Kidney (tissue), 14 donors: Measurements from ENCODE around the gene MYOM3. TPM values are rescaled to one million over a fixed set of nuclear protein-coding genes. Genes with fewer than 3 reads are reported as not detected.

ENCODE experiments used
- DNase-seq, 5 donors: peaks; one replicate each; pipeline ENCODE4 v3.0.0-alpha.2; 2013 to 2020
- FAIRE-seq: peaks from 2 replicates; lab custom pipeline; 2012; peaks lifted over from hg19 to GRCh38; lab: Jason Lieb, UNC
- H3K27ac ChIP-seq, 2 donors: one replicate each; pipeline ENCODE4 v1.7.0; 2013; ENCODE audit warnings: low read depth in 2 of 2, low read length in 2 of 2, inconsistent platforms in 1 of 2
- H3K27me3 ChIP-seq: one replicate; pipeline ENCODE4 v1.7.1; 2013; ENCODE audit warnings: low read length, inconsistent platforms; ENCODE audit not compliant: control insufficient read depth, insufficient read depth
- H3K36me3 ChIP-seq, 3 donors: one replicate each; pipeline versions ENCODE4 v1.7.0 to v1.7.1; 2013; ENCODE audit warnings: low read length in 3 of 3, control low read depth in 1 of 3, inconsistent platforms in 1 of 3; ENCODE audit not compliant: insufficient read depth in 3 of 3, control insufficient read depth in 2 of 3
- H3K4me1 ChIP-seq, 3 donors: one replicate each; pipeline versions ENCODE4 v1.7.0 to v1.7.1; 2013; ENCODE audit warnings: low read length in 3 of 3, inconsistent platforms in 1 of 3, low read depth in 1 of 3; ENCODE audit not compliant: control insufficient read depth in 2 of 3, insufficient read depth in 2 of 3
- H3K4me3 ChIP-seq, 3 donors: one replicate each; pipeline versions ENCODE4 v1.7.0 to v1.8.1; 2013; ENCODE audit warnings: low read length in 3 of 3, control low read depth in 1 of 3, inconsistent platforms in 1 of 3
- H3K9ac ChIP-seq, 3 donors: one replicate each; pipeline versions ENCODE4 v1.7.0 to v1.7.1; 2013; ENCODE audit warnings: low read length in 3 of 3, control low read depth in 1 of 3, inconsistent platforms in 1 of 3
- H3K9me3 ChIP-seq, 3 donors: one replicate each; pipeline versions ENCODE4 v1.7.0 to v1.7.1; 2013; ENCODE audit warnings: low read length in 3 of 3, control low read depth in 1 of 3, inconsistent platforms in 1 of 3; ENCODE audit not compliant: control insufficient read depth in 2 of 3, insufficient read depth in 1 of 3
- CTCF ChIP-seq: IDR thresholded peaks from 3 replicates; pipeline ENCODE4 v1.5.1; 2012; ENCODE audit warnings: mild to moderate bottlenecking, moderate library complexity, borderline replicate concordance; ENCODE audit not compliant: insufficient read depth; ENCODE audit errors: extremely low read depth
- intact Hi-C: fragments of 100-400 bp; cut with DNase I; formaldehyde crosslinking; loops from one replicate; pipeline ENCODE4 v1.11.1; 2022
- polyA plus RNA-seq: library from polyadenylated mRNA; stranded (reverse); fragments of 350-450 nt; fragmentation: Illumina TruSeq; extraction: RNeasy Lipid Tissue Mini Kit (QIAGEN cat#74804); gene quantifications from one replicate; pipeline ENCODE4 v1.2.3, GENCODE V29; 2014; ENCODE audit warnings: low read depth, low replicate concordance; ENCODE audit not compliant: insufficient read depth
- total RNA-seq: library from RNA; stranded (reverse); fragmentation: NEBNext Ultra II Directional; extraction: Animal tissue kit (Norgen Biotek cat#: 25700); gene quantifications from one replicate; pipeline ENCODE4 v1.2.1, GENCODE V29; 2021
- donor health status: control.
- donor health status: control.
- donor health status: control.
- donor health status: control.
- donor health status: control.
- donor health status: DM: yes; HTN: yes; CAD: no.
- donor health status: Normal renal cell carcinoma (clear cell type).

Gene MYOM3
- total and polyA plus RNA-seq, 2 donors from 2014 or later = 13.5 to 20.5 TPM

- Histone ChIP-seq H3K4me3 (no peak overlapping the region), H3K27me3 (no peaks in the 10 kb centered on the region), H3K27ac (no peak overlapping the region), H3K4me1 (no peaks in the 10 kb centered on the region), H3K9ac (no peak overlapping the region), H3K9me3 (peaks cover 0 to 6% (median 0%) of the 10 kb centered on the region in 3 donors), H3K36me3 (no peaks in the 10 kb centered on the region)
- intact Hi-C loops = no loop called here
- no peak for TF ChIP-seq CTCF
- FAIRE-seq (no peak), DNase-seq (no peak)
Observed at GRCh38 chr1:24127134-24127800, 15.3 kb upstream of the MYOM3 start.

- Histone ChIP-seq H3K27ac (no peak overlapping the region), H3K4me3 (no peak overlapping the region), H3K9me3 (peaks cover 0 to 6% (median 0%) of the 10 kb centered on the region in 3 donors), H3K27me3 (no peaks in the 10 kb centered on the region), H3K36me3 (no peaks in the 10 kb centered on the region), H3K4me1 (no peaks in the 10 kb centered on the region), H3K9ac (no peak overlapping the region)
- intact Hi-C loops = no loop called here
- DNase-seq (no peak), FAIRE-seq (no peak)
- no peak for TF ChIP-seq CTCF
Observed at GRCh38 chr1:24126672-24127023, 14.7 kb upstream of the MYOM3 start.

- Histone ChIP-seq H3K27ac (no peak overlapping the region), H3K9me3 (peaks cover 0 to 6% (median 0%) of the 10 kb centered on the region in 3 donors), H3K36me3 (no peaks in the 10 kb centered on the region), H3K4me1 (no peaks in the 10 kb centered on the region), H3K27me3 (no peaks in the 10 kb centered on the region), H3K4me3 (no peak overlapping the region), H3K9ac (no peak overlapping the region)
- TF ChIP-seq CTCF = no peak
- intact Hi-C loops = no loop called here
- DNase-seq (peak in 1 of 5 donors; percentile 30), FAIRE-seq (no peak)
Observed at GRCh38 chr1:24126018-24126671, 14.2 kb upstream of the MYOM3 start.
